Lung (tissue), 12 donors: ENCODE measurements around the gene CPM. TPM values are rescaled to one million over a fixed set of nuclear protein-coding genes. Genes with fewer than 3 reads are reported as not detected.

Source experiments
- ATAC-seq: fragments of 200-7000 bp; cut with Tn5 transposase; one replicate; pipeline ENCODE4 v1.9.1; 2020; ENCODE audit warnings: moderate number of reproducible peaks; ENCODE audit not compliant: insufficient read depth, low FRiP score
- DNase-seq, 3 donors: peaks; one replicate each; pipeline ENCODE4 v3.0.0-alpha.2; 2013 to 2017
- H3K27ac ChIP-seq, 2 donors: one replicate each; pipeline ENCODE4 v1.5.1; 2013; ENCODE audit warnings: mild to moderate bottlenecking in 2 of 2, moderate library complexity in 2 of 2, control low read depth in 1 of 2, inconsistent platforms in 1 of 2, low read depth in 1 of 2, low read length in 1 of 2
- H3K27me3 ChIP-seq, 3 donors: one replicate each; pipeline ENCODE4 v1.5.1; 2013; ENCODE audit warnings: low read length in 2 of 3; ENCODE audit not compliant: control insufficient read depth in 3 of 3, insufficient read depth in 3 of 3
- H3K36me3 ChIP-seq, 4 donors: one replicate each; pipeline ENCODE4 v1.5.1; 2013; ENCODE audit warnings: low read length in 4 of 4, mild to moderate bottlenecking in 1 of 4, moderate library complexity in 1 of 4; ENCODE audit not compliant: control insufficient read depth in 4 of 4, insufficient read depth in 4 of 4
- H3K4me1 ChIP-seq, 5 donors: one replicate each; pipeline ENCODE4 v1.5.1; 2013; ENCODE audit warnings: low read length in 5 of 5, mild to moderate bottlenecking in 2 of 5, moderate library complexity in 1 of 5; ENCODE audit not compliant: control insufficient read depth in 5 of 5, insufficient read depth in 5 of 5
- H3K4me3 ChIP-seq: one replicate; pipeline ENCODE4 v1.5.1; 2013; ENCODE audit warnings: mild to moderate bottlenecking, control low read depth, moderate library complexity
- H3K9ac ChIP-seq, 2 donors: one replicate each; pipeline ENCODE4 v1.5.1; 2013; ENCODE audit warnings: low read length in 2 of 2, control low read depth in 1 of 2; ENCODE audit not compliant: insufficient read depth in 1 of 2
- H3K9me3 ChIP-seq, 4 donors: one replicate each; pipeline ENCODE4 v1.5.1; 2013; ENCODE audit warnings: low read length in 3 of 4, mild to moderate bottlenecking in 1 of 4, moderate library complexity in 1 of 4; ENCODE audit not compliant: control insufficient read depth in 4 of 4, insufficient read depth in 3 of 4
- WGBS, 2 donors: extraction: QIAGEN DNeasy Blood & Tissue Kit; methylation state at CpG; one replicate each; pipeline ENCODE4 v1.1.7; 2013; 5-methylcytosine and 5-hydroxymethylcytosine counted together
- polyA plus RNA-seq, 2 donors: library from polyadenylated mRNA; stranded (reverse); fragments of 200-250 nt; gene quantifications; one replicate each; pipeline ENCODE4 v1.2.1, GENCODE V29; 2013
- total RNA-seq, 2 donors: library from RNA; depleted of rRNA in 1 of 2; stranded (reverse); fragments of >200 nt in 1 of 2; gene quantifications; one replicate each; pipeline ENCODE4 v1.2.1, GENCODE V29; 2014 to 2021
- TF ChIP-seq, protein P1 (sequence below): IDR thresholded peaks from 2 replicates; pipeline ENCODE4 v1.5.1; 2012; ENCODE audit warnings: mild to moderate bottlenecking; ENCODE audit errors: control extremely low read depth, extremely low read depth
- donor health status: control.
- donor health status: control.
- donor health status: Bipolar disorder and iron deficiency.
- donor health status: healthy.
- donor health status: DM: yes; HTN: yes; CAD: no.

CPM gene
- total and polyA plus RNA-seq, 4 donors, result 66.6 to 241 (median 136) TPM

DNA sequence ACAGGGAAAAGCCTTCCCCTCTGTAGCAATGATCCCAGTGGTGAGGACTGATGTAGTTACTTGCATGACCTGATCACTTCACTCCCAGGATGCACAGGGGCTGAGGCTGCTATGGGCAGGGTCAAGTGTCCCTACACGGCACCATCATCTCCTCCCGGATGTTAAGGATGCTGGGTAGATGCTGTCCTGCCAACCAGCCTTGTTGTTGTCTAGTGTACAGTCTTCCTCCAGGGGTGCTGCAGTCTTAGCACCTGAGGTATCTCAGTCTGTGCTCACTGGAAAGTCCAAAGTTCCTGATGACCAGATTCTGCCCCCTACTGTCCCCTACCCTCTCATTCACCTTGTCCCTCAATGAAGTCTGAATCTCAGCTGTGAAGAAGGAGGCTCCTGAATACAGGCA is 20.1 kb downstream of the CPM start:
- TF ChIP-seq, protein P1, sequence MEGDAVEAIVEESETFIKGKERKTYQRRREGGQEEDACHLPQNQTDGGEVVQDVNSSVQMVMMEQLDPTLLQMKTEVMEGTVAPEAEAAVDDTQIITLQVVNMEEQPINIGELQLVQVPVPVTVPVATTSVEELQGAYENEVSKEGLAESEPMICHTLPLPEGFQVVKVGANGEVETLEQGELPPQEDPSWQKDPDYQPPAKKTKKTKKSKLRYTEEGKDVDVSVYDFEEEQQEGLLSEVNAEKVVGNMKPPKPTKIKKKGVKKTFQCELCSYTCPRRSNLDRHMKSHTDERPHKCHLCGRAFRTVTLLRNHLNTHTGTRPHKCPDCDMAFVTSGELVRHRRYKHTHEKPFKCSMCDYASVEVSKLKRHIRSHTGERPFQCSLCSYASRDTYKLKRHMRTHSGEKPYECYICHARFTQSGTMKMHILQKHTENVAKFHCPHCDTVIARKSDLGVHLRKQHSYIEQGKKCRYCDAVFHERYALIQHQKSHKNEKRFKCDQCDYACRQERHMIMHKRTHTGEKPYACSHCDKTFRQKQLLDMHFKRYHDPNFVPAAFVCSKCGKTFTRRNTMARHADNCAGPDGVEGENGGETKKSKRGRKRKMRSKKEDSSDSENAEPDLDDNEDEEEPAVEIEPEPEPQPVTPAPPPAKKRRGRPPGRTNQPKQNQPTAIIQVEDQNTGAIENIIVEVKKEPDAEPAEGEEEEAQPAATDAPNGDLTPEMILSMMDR, result no peak
- 82 to 87% methylated on average over 2 of the region's 2 CpGs for WGBS, 2 donors
- DNase-seq, result no peak
- Histone ChIP-seq H3K9ac (no peak overlapping the region), H3K9me3 (no peaks in the 10 kb centered on the region), H3K27ac (no peak overlapping the region), H3K4me3 (no peak overlapping the region), H3K27me3 (no peaks in the 10 kb centered on the region), H3K36me3 (peaks cover 0 to 5% (median 0%) of the 10 kb centered on the region in 4 donors), H3K4me1 (peaks cover 0 to 1% (median 0%) of the 10 kb centered on the region in 5 donors)
- ATAC-seq, result no peak

DNA sequence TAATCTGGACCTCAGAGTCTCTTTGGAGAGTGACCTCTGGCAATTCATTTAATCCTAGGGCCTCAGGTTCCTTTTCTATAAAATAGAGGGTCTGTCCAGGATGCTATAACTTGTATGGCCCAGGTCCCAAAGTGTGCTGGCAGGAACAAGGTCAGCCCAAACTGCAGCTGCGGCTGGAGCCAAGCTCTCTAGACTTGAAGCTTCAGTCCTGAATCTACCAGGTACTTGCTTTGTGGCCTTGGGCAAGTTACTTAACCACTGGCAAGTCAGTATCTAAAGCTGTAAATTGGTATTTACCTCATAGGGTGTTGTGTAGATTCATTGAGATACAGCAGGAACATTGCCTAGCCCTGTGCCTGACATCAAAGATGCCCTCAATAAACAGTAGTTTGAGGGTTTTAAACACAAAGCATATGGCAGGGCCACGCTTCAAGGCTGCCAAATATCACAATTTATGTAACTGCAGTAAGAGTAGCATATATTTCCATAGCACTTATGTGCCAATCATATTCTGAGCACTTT is 21.7 kb downstream of the CPM start:
- no peak for DNase-seq
- TF ChIP-seq, protein P1, result no peak
- Histone ChIP-seq H3K27me3 (no peaks in the 10 kb centered on the region), H3K4me3 (no peak overlapping the region), H3K27ac (no peak overlapping the region), H3K9me3 (no peaks in the 10 kb centered on the region), H3K4me1 (peaks cover 0 to 1% (median 0%) of the 10 kb centered on the region in 5 donors), H3K36me3 (peaks cover 0 to 7% (median 0%) of the 10 kb centered on the region in 4 donors), H3K9ac (no peak overlapping the region)
- no peak for ATAC-seq
- 83 to 86% methylated on average over 2 of the region's 2 CpGs for WGBS, 2 donors

DNA sequence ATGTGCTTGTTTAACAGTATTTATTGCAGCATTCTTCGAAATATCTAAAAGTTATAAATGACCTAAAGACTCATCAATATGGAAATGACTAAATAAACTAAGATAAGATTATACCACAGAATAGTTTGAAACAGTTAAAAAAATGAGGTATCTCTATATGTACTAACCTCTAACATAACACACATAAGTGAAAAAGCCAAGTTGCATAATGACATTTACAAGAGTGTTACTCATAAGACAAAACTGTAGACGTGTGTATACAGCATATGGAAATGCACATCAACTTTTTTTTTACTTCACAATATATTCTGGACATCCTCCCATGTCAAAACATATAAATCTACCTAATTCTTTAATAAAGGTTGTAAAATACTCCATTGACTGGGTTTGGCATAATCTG is 22.8 kb downstream of the CPM start:
- no peak overlapping the region for H3K4me3 ChIP-seq
- no peaks in the 10 kb centered on the region for H3K27me3 ChIP-seq
- no peak overlapping the region for H3K27ac ChIP-seq
- H3K36me3 ChIP-seq, result peaks cover 0 to 4% (median 0%) of the 10 kb centered on the region in 4 donors
- 74% methylated on average over 2 of the region's 2 CpGs for WGBS, 2 donors
- H3K9me3 ChIP-seq, result no peaks in the 10 kb centered on the region
- no peak for DNase-seq
- peaks cover 0 to 2% (median 0%) of the 10 kb centered on the region in 5 donors for H3K4me1 ChIP-seq
- TF ChIP-seq, protein P1, result no peak
- no peak overlapping the region for H3K9ac ChIP-seq
- ATAC-seq, result no peak

DNA sequence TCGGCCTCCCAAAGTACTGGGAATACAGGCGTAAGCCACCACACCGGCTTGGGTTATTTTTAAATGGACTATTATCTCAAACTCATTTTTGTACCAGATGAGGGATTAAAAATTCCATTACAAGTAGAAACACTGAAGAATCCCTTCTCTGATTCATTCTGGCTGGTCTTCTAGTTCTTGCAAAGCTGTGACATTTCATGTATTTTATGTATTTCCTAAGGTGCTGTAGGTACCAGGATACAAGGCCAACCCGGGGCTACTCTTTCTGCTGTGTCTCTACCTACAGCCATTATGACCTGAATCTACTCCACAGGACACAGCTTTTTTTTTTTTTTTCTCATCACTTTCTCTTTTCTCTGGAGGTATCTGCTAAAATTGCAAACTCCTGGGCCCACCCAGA is 24.9 kb downstream of the CPM start:
- Histone ChIP-seq H3K27me3 (no peaks in the 10 kb centered on the region), H3K4me1 (peaks cover 0 to 9% (median 0%) of the 10 kb centered on the region in 5 donors), H3K9me3 (no peaks in the 10 kb centered on the region), H3K4me3 (no peak overlapping the region), H3K27ac (no peak overlapping the region), H3K9ac (no peak overlapping the region), H3K36me3 (peaks cover 0 to 2% (median 0%) of the 10 kb centered on the region in 4 donors)
- no peak for ATAC-seq
- TF ChIP-seq, protein P1, result no peak
- WGBS, 2 donors, result 97% methylated on average over 4 of the region's 4 CpGs
- no peak for DNase-seq
